Measurements from ENCODE around the gene PTCD1. TPM values are rescaled to one million over a fixed set of nuclear protein-coding genes. Genes with fewer than 3 reads are reported as not detected.

PTCD1 gene
- total and polyA plus RNA-seq, 4 donors: 2.8 to 6.8 (median 3.9) TPM

DNA sequence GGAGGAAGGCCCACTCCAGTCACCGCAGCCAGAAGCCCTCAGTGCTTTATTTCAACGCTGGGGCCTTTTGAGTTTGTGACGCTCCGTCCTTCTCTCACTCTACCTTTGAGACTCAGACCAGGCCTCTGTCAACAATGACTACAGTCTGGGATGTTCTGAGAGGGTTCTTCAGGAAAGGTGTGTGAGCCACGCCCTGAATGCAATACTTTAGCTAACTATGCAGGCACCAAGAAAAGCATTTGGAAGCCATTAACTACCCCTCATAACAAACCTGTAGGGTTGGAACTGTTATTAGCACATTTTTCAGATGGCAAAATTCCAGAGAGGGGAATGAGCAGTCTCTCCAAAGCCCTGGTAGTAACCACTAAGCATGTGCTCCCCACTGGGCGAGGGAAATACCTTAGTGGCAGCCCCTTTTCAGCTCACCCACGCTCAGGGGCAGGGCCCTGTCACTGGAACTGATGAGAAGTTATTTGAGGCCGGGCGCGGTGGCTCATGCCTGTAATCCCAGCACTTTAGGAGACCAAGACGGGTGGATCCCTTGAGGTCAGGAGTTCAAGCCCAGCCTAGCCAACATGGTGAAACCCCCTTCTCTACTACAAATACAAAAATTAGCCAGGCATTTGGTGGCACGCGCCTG is 69.7 kb downstream of the PTCD1 start:
- Histone ChIP-seq H3K36me3 (ENCODE audit: control insufficient read depth in 4 of 4, insufficient read depth in 4 of 4, low read length in 4 of 4) (peaks cover 5 to 24% (median 10%) of the 10 kb centered on the region in 4 donors), H3K4me1 (ENCODE audit: control insufficient read depth in 5 of 5, insufficient read depth in 5 of 5, low read length in 5 of 5) (peaks cover 0 to 6% (median 0%) of the 10 kb centered on the region in 5 donors), H3K27ac (ENCODE audit: low read depth in 1 of 2, low read length in 1 of 2) (peak overlapping the region in 1 of 2 donors; percentile 88), H3K4me3 (no peak overlapping the region), H3K9me3 (ENCODE audit: control insufficient read depth in 4 of 4, insufficient read depth in 3 of 4, low read length in 3 of 4) (no peaks in the 10 kb centered on the region), H3K9ac (ENCODE audit: insufficient read depth in 1 of 2, low read length in 2 of 2) (no peak overlapping the region), H3K27me3 (ENCODE audit: control insufficient read depth in 3 of 3, insufficient read depth in 3 of 3, low read length in 2 of 3) (no peaks in the 10 kb centered on the region)
- 79 to 90% methylated on average over 13 of the region's 13 CpGs for WGBS, 2 donors
- TF ChIP-seq, protein P1, sequence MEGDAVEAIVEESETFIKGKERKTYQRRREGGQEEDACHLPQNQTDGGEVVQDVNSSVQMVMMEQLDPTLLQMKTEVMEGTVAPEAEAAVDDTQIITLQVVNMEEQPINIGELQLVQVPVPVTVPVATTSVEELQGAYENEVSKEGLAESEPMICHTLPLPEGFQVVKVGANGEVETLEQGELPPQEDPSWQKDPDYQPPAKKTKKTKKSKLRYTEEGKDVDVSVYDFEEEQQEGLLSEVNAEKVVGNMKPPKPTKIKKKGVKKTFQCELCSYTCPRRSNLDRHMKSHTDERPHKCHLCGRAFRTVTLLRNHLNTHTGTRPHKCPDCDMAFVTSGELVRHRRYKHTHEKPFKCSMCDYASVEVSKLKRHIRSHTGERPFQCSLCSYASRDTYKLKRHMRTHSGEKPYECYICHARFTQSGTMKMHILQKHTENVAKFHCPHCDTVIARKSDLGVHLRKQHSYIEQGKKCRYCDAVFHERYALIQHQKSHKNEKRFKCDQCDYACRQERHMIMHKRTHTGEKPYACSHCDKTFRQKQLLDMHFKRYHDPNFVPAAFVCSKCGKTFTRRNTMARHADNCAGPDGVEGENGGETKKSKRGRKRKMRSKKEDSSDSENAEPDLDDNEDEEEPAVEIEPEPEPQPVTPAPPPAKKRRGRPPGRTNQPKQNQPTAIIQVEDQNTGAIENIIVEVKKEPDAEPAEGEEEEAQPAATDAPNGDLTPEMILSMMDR (IDR thresholded peaks at IDR 0.05; ENCODE audit: control extremely low read depth, extremely low read depth): no peak
- DNase-seq (no peak), ATAC-seq (ENCODE audit: insufficient read depth, low FRiP score) (no peak)

Other genes with a start within 250 kb of the PTCD1 start
- gene KPNA7, start 230.7 kb downstream of the PTCD1 start, total RNA-seq: 1 to 10 TPM in 1 of 2 donors, under 1 TPM in 1; 0.40 to 1.3 TPM
- gene KPNA7, start 230.7 kb downstream of the PTCD1 start, polyA plus RNA-seq: under 1 TPM; 0.55 to 0.58 TPM
- not detected for gene MYH16, start 166.0 kb downstream of the PTCD1 start, total RNA-seq
- gene MYH16, start 166.0 kb downstream of the PTCD1 start, polyA plus RNA-seq: under 1 TPM; 0.04 to 0.07 TPM
- 100 to 1,000 TPM in 1 of 2 donors, 10 to 100 TPM in 1; 71.3 to 135 TPM for gene ARPC1A, start 112.9 kb downstream of the PTCD1 start, total RNA-seq
- gene ARPC1A, start 112.9 kb downstream of the PTCD1 start, polyA plus RNA-seq: 100 to 1,000 TPM; 105 to 212 TPM
- gene ARPC1B, start 64.1 kb downstream of the PTCD1 start, total RNA-seq: 100 to 1,000 TPM; 164 to 310 TPM
- 100 to 1,000 TPM; 221 to 937 TPM for gene ARPC1B, start 64.1 kb downstream of the PTCD1 start, polyA plus RNA-seq
- 10 to 100 TPM; 20.5 to 96.6 TPM for gene PDAP1, start 30.2 kb downstream of the PTCD1 start, total RNA-seq
- gene PDAP1, start 30.2 kb downstream of the PTCD1 start, polyA plus RNA-seq: 100 to 1,000 TPM; 130 to 191 TPM
- 100 to 1,000 TPM in 1 of 2 donors, 10 to 100 TPM in 1; 88.5 to 107 TPM for gene BUD31, start 29.8 kb downstream of the PTCD1 start, total RNA-seq
- 100 to 1,000 TPM; 124 to 185 TPM for gene BUD31, start 29.8 kb downstream of the PTCD1 start, polyA plus RNA-seq
- gene CPSF4, start 145 bp upstream of the PTCD1 start, total RNA-seq: 10 to 100 TPM; 18.3 to 36.8 TPM
- 10 to 100 TPM; 26.1 to 29.3 TPM for gene CPSF4, start 145 bp upstream of the PTCD1 start, polyA plus RNA-seq
- 100 to 1,000 TPM; 128 to 208 TPM for gene ATP5MF, start 27.4 kb upstream of the PTCD1 start, total RNA-seq
- gene ATP5MF, start 27.4 kb upstream of the PTCD1 start, polyA plus RNA-seq: 1,000 to 10,000 TPM in 1 of 2 donors, 100 to 1,000 TPM in 1; 970 to 1,164 TPM
- gene ZNF789, start 34.1 kb upstream of the PTCD1 start, total RNA-seq: 10 to 100 TPM; 10.6 to 19.7 TPM
- 10 to 100 TPM in 1 of 2 donors, 1 to 10 TPM in 1; 4.1 to 12.5 TPM for gene ZNF789, start 34.1 kb upstream of the PTCD1 start, polyA plus RNA-seq
- 10 to 100 TPM; 29.9 to 44.5 TPM for gene ZNF394, start 61.5 kb upstream of the PTCD1 start, total RNA-seq
- 10 to 100 TPM; 18.5 to 23.0 TPM for gene ZNF394, start 61.5 kb upstream of the PTCD1 start, polyA plus RNA-seq
- 1 to 10 TPM; 8.4 to 9.7 TPM for gene ZKSCAN5, start 65.9 kb upstream of the PTCD1 start, total RNA-seq
- 1 to 10 TPM; 3.1 to 4.0 TPM for gene ZKSCAN5, start 65.9 kb upstream of the PTCD1 start, polyA plus RNA-seq
- gene FAM200A, start 113.3 kb upstream of the PTCD1 start, total RNA-seq: 10 to 100 TPM in 1 of 2 donors, 1 to 10 TPM in 1; 4.8 to 10.1 TPM
- 1 to 10 TPM; 2.7 to 5.4 TPM for gene FAM200A, start 113.3 kb upstream of the PTCD1 start, polyA plus RNA-seq
- 100 to 1,000 TPM in 1 of 2 donors, 10 to 100 TPM in 1; 72.3 to 138 TPM for gene ZNF655, start 119.8 kb upstream of the PTCD1 start, total RNA-seq
- 10 to 100 TPM; 41.3 to 50.1 TPM for gene ZNF655, start 119.8 kb upstream of the PTCD1 start, polyA plus RNA-seq
- gene TMEM225B, start 159.5 kb upstream of the PTCD1 start, total RNA-seq: 1 to 10 TPM in 1 of 2 donors, under 1 TPM in 1; 0.31 to 1.4 TPM
- gene TMEM225B, start 159.5 kb upstream of the PTCD1 start, polyA plus RNA-seq: 1 to 10 TPM in 1 of 2 donors, under 1 TPM in 1; 0.49 to 1.0 TPM
- 10 to 100 TPM; 22.0 to 24.0 TPM for gene ZSCAN25, start 178.1 kb upstream of the PTCD1 start, total RNA-seq
- 1 to 10 TPM; 5.7 to 6.2 TPM for gene ZSCAN25, start 178.1 kb upstream of the PTCD1 start, polyA plus RNA-seq
- gene CYP3A5, start 241.2 kb upstream of the PTCD1 start, total RNA-seq: 10 to 100 TPM; 11.0 to 26.3 TPM
- gene CYP3A5, start 241.2 kb upstream of the PTCD1 start, polyA plus RNA-seq: 10 to 100 TPM in 1 of 2 donors, 1 to 10 TPM in 1; 2.2 to 10.8 TPM

Data from lung (tissue), 12 donors.